SK-N-SH (cell line): ENCODE data around the gene ZNF674. TPM values are rescaled to one million over a fixed set of nuclear protein-coding genes. Genes with fewer than 3 reads are reported as not detected.
"Not testable (repeated sequence)": the region's sequence is repeated elsewhere in the genome, so short reads cannot be mapped to it uniquely, and the experiment has no call there.

Experiments
- CTCF ChIA-PET: fragments of 300-600, 350-600 bp; formaldehyde crosslinking; extraction: SDS; loops from one replicate; lab custom pipeline; 2021; lab: Yijun Ruan, JAX
- POLR2A ChIA-PET: fragments of 350-600 bp; sonication (Branson Sonifier 250); formaldehyde crosslinking; extraction: SDS; loops from one replicate; lab custom pipeline; 2020; ENCODE audit warnings: antibody characterized with exemption, inconsistent platforms; lab: Yijun Ruan, JAX
- DNase-seq: peaks from one replicate; pipeline ENCODE4 v3.0.0; 2012
- H2AFZ ChIP-seq: fragments of 200-600 bp; sonication (generic); 2 replicates; pipeline ENCODE4 v1.8.1; 2016; ENCODE audit warnings: antibody characterized with exemption, mild to moderate bottlenecking, low read depth
- H3F3A ChIP-seq: fragments of 200-600 bp; sonication (generic); replicated peaks from 2 replicates; pipeline ENCODE3; 2016; ENCODE audit warnings: antibody characterized with exemption, mild to moderate bottlenecking; ENCODE audit not compliant: insufficient read depth
- H3K27ac ChIP-seq, 2 experiments: fragments of 200-500 bp in 1 of 2; fragments of 200-600 bp in 1 of 2; sonication (Bioruptor generic) in 1 of 2; sonication (generic), shearing (Covaris generic) in 1 of 2; 2 replicates each; pipeline versions ENCODE4 v1.5.1 to v1.6.1; 2014 to 2016; ENCODE audit warnings: low read depth in 2 of 2, inconsistent platforms in 1 of 2, low read length in 1 of 2, mild to moderate bottlenecking in 1 of 2, mixed read lengths in 1 of 2
- H3K27me3 ChIP-seq: fragments of 200-600 bp; sonication (generic), shearing (Covaris generic); 2 replicates; pipeline ENCODE4 v1.6.1; 2016; ENCODE audit warnings: mixed run types; ENCODE audit not compliant: insufficient read depth
- H3K36me3 ChIP-seq, 2 experiments: fragments of 200-500 bp in 1 of 2; fragments of 200-600 bp in 1 of 2; sonication (Bioruptor generic) in 1 of 2; sonication (generic) in 1 of 2; replicated peaks in 1 of 2; 2 replicates each; pipeline versions ENCODE3 to v1.5.1; 2014 to 2016; ENCODE audit warnings: low read length in 1 of 2, mild to moderate bottlenecking in 1 of 2; ENCODE audit not compliant: insufficient read depth in 2 of 2, control insufficient read depth in 1 of 2
- H3K4me1 ChIP-seq, 2 experiments: fragments of 200-500 bp in 1 of 2; fragments of 200-600 bp in 1 of 2; sonication (Bioruptor generic) in 1 of 2; sonication (generic), shearing (Covaris generic) in 1 of 2; 2 replicates each; pipeline versions ENCODE4 v1.5.1 to v1.6.1; 2014 to 2016; ENCODE audit warnings: low read depth in 1 of 2, low read length in 1 of 2, mixed run types in 1 of 2; ENCODE audit not compliant: insufficient read depth in 2 of 2, control insufficient read depth in 1 of 2
- H3K4me2 ChIP-seq: fragments of 200-600 bp; sonication (generic), shearing (Covaris generic); 2 replicates; pipeline ENCODE4 v1.6.1; 2017; ENCODE audit warnings: mixed run types
- H3K4me3 ChIP-seq, 2 experiments: fragments of 200-500 bp in 1 of 2; fragments of 200-600 bp in 1 of 2; sonication (Bioruptor generic) in 1 of 2; sonication (generic), shearing (Covaris generic) in 1 of 2; 2 replicates each; pipeline versions ENCODE4 v1.5.1 to v1.8.1; 2014 to 2016; ENCODE audit warnings: low read depth in 2 of 2, inconsistent platforms in 1 of 2, low read length in 1 of 2, mild to moderate bottlenecking in 1 of 2, mixed read lengths in 1 of 2, moderate library complexity in 1 of 2
- H3K79me2 ChIP-seq: fragments of 200-600 bp; sonication (generic); 2 replicates; pipeline ENCODE4 v1.8.1; 2017; ENCODE audit warnings: mild to moderate bottlenecking; ENCODE audit not compliant: insufficient read depth
- H3K9ac ChIP-seq: fragments of 200-600 bp; sonication (generic); 2 replicates; pipeline ENCODE4 v1.6.1; 2017; ENCODE audit warnings: mixed run types
- H3K9me2 ChIP-seq: fragments of 200-600 bp; sonication (generic); 2 replicates; pipeline ENCODE4 v1.6.1; 2017; ENCODE audit warnings: mixed run types
- H3K9me3 ChIP-seq: fragments of 200-600 bp; sonication (generic); 2 replicates; pipeline ENCODE4 v1.6.1; 2017; ENCODE audit warnings: mixed run types, mild to moderate bottlenecking, moderate library complexity
- H4K20me1 ChIP-seq: fragments of 200-600 bp; sonication (generic); 2 replicates; pipeline ENCODE4 v1.6.1; 2017; ENCODE audit warnings: mild to moderate bottlenecking, mixed run types; ENCODE audit not compliant: insufficient read depth
- RCOR1 ChIP-seq: fragments of 150-350 bp; IDR thresholded peaks from 2 replicates; pipeline ENCODE4 v1.6.1; 2017; ENCODE audit warnings: antibody characterized with exemption, low read length
- SMC3 ChIP-seq: IDR thresholded peaks from 2 replicates; pipeline ENCODE4 v1.6.1; 2012; ENCODE audit warnings: low read depth, low read length, improper control_type of control experiment
- YY1 ChIP-seq: IDR thresholded peaks from 2 replicates; pipeline ENCODE4 v1.4.0; 2012; ENCODE audit warnings: low read depth, mild to moderate bottlenecking
- WGBS: methylation state at CpG from one replicate; pipeline ENCODE4 v1.1.6; 2017; ENCODE audit warnings: low lambda C conversion rate; 5-methylcytosine and 5-hydroxymethylcytosine counted together
- polyA plus RNA-seq, 3 experiments: library from polyadenylated mRNA; depleted of rRNA; stranded (reverse); fragments of >200 nt; gene quantifications; 2 replicates each; pipeline ENCODE4 v1.2.3, GENCODE V29; 2012
- TF ChIP-seq, protein P1 (sequence below): IDR thresholded peaks from 2 replicates; pipeline ENCODE4 v1.6.1; 2012; ENCODE audit warnings: mild to moderate bottlenecking, low read depth, low read length, moderate library complexity
- TF ChIP-seq, protein P2 (sequence below): fragments of 150-350 bp; IDR thresholded peaks from 2 replicates; pipeline ENCODE4 v1.6.1; 2017; ENCODE audit warnings: antibody characterized with exemption, low read length, low read depth, borderline replicate concordance
- TF ChIP-seq, protein P3 (sequence below): IDR thresholded peaks from 2 replicates; pipeline ENCODE4 v1.4.0; 2012; ENCODE audit warnings: low read depth
- TF ChIP-seq, protein P4 (sequence below): fragments of 200-600 bp; sonication (generic); IDR thresholded peaks from 2 replicates; pipeline ENCODE4 v1.6.1; 2017; ENCODE audit warnings: antibody characterized with exemption, mild to moderate bottlenecking, moderate library complexity

The ZNF674 gene
- polyA plus RNA-seq, 1 of the 3 experiments (the other 2 are of a cell fraction) = 2.3 TPM

DNA sequence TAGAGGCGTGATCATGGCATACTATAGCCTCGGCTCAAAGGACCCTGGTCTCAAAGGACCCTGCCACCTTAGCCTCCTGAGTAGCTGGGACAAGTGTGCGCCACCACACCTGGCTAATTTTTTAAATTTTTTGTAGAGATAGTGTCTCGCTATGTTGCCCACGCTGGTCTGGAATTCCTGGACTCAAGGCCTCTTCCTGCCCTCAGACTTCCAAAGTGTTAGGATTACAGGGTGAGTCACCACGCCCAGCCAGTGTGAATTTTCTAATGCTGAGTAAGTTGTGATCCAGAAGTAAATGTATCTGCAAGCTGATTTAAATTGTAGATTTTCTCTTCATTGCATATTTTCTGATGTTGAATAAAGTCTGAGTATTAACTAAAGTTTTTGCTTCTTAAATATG is 2.6 kb upstream of the ZNF674 start (continued):
- TF ChIP-seq, protein P1, sequence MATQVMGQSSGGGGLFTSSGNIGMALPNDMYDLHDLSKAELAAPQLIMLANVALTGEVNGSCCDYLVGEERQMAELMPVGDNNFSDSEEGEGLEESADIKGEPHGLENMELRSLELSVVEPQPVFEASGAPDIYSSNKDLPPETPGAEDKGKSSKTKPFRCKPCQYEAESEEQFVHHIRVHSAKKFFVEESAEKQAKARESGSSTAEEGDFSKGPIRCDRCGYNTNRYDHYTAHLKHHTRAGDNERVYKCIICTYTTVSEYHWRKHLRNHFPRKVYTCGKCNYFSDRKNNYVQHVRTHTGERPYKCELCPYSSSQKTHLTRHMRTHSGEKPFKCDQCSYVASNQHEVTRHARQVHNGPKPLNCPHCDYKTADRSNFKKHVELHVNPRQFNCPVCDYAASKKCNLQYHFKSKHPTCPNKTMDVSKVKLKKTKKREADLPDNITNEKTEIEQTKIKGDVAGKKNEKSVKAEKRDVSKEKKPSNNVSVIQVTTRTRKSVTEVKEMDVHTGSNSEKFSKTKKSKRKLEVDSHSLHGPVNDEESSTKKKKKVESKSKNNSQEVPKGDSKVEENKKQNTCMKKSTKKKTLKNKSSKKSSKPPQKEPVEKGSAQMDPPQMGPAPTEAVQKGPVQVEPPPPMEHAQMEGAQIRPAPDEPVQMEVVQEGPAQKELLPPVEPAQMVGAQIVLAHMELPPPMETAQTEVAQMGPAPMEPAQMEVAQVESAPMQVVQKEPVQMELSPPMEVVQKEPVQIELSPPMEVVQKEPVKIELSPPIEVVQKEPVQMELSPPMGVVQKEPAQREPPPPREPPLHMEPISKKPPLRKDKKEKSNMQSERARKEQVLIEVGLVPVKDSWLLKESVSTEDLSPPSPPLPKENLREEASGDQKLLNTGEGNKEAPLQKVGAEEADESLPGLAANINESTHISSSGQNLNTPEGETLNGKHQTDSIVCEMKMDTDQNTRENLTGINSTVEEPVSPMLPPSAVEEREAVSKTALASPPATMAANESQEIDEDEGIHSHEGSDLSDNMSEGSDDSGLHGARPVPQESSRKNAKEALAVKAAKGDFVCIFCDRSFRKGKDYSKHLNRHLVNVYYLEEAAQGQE = no peak
- TF ChIP-seq RCOR1 (no peak), YY1 (no peak)
- TF ChIP-seq, protein P2, sequence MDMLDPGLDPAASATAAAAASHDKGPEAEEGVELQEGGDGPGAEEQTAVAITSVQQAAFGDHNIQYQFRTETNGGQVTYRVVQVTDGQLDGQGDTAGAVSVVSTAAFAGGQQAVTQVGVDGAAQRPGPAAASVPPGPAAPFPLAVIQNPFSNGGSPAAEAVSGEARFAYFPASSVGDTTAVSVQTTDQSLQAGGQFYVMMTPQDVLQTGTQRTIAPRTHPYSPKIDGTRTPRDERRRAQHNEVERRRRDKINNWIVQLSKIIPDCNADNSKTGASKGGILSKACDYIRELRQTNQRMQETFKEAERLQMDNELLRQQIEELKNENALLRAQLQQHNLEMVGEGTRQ = no peak
- TF ChIP-seq, protein P3, sequence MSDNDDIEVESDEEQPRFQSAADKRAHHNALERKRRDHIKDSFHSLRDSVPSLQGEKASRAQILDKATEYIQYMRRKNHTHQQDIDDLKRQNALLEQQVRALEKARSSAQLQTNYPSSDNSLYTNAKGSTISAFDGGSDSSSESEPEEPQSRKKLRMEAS = peak; percentile 39; the same call in 1 of the 2 replicates

DNA sequence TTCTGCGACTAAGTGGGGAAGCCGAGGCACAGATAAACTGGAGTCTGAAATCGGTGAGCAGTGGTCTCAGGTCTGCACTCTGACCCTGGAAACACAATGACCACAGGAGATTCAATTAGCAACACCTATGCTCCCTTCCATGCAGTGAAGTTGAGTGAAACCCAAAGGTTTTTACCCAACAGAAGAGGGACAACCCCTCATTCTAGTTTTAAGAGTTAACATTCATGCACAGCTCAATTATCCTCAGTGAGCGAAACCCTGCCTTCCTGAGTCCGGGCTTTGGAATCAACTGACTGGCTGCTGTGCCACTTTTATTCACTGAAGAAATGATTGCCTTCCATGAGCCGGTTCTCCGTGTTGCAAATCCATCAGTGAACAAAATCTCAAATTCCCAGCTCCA is 694 bp downstream of the ZNF674 start:
- peak overlapping the region; percentile 54 to 71; a peak in 3 of 4 replicates for H3K27ac ChIP-seq
- H3K4me3 ChIP-seq = peak overlapping the region; percentile 82 to 84
- H3F3A ChIP-seq, H3K9me3 ChIP-seq, H3K27me3 ChIP-seq, POLR2A ChIA-PET, CTCF ChIA-PET, H3K9me2 ChIP-seq, DNase-seq: not testable (repeated sequence)
- peak overlapping the region; percentile 69 for H2AFZ ChIP-seq
- H3K4me2 ChIP-seq = peak overlapping the region; percentile 96
- peaks cover 3 to 17% of the 10 kb centered on the region in 2 experiments for H3K36me3 ChIP-seq
- H3K79me2 ChIP-seq = peaks cover 49% of the 10 kb centered on the region
- H3K4me1 ChIP-seq = peaks cover 0 to 12% of the 10 kb centered on the region in 2 experiments; a peak in 2 of 4 replicates
- peaks cover 13% of the 10 kb centered on the region; the same call in 1 of the 2 replicates for H4K20me1 ChIP-seq
- H3K9ac ChIP-seq = peak overlapping the region; percentile 94; the same call in 1 of the 2 replicates
- WGBS = 20% methylated on average over 7 of the region's 7 CpGs

DNA sequence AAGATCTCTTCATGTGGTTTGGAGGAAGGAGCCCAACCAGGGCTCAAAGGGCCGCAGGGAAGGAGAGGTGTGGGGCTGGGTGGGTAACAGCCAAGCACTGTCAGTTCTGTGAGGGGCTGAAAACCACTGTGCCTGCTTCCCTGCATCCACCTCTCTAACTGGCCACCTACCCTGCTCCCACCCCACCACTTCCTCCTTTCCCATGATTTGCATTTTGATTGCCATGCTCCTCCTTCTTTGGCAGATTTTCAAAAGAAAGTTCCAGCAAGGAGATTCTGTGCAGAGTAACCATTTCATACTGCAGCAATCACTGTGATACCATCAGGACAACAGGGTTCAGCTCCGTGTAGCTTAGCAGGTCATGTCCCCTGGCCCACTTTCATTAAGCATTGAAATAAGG is 1.8 kb downstream of the ZNF674 start:
- peaks cover 6% of the 10 kb centered on the region for H3F3A ChIP-seq
- ChIA-PET CTCF (no interaction called here), POLR2A (no interaction called here)
- no peaks in the 10 kb centered on the region for H3K9me2 ChIP-seq
- TF ChIP-seq, protein P2 = no peak
- TF ChIP-seq, protein P4, sequence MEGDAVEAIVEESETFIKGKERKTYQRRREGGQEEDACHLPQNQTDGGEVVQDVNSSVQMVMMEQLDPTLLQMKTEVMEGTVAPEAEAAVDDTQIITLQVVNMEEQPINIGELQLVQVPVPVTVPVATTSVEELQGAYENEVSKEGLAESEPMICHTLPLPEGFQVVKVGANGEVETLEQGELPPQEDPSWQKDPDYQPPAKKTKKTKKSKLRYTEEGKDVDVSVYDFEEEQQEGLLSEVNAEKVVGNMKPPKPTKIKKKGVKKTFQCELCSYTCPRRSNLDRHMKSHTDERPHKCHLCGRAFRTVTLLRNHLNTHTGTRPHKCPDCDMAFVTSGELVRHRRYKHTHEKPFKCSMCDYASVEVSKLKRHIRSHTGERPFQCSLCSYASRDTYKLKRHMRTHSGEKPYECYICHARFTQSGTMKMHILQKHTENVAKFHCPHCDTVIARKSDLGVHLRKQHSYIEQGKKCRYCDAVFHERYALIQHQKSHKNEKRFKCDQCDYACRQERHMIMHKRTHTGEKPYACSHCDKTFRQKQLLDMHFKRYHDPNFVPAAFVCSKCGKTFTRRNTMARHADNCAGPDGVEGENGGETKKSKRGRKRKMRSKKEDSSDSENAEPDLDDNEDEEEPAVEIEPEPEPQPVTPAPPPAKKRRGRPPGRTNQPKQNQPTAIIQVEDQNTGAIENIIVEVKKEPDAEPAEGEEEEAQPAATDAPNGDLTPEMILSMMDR = no peak
- no peak for TF ChIP-seq SMC3
- no peak overlapping the region for H3K4me3 ChIP-seq
- no peak overlapping the region for H2AFZ ChIP-seq
- H3K4me2 ChIP-seq = no peak overlapping the region
- peaks cover 0 to 12% of the 10 kb centered on the region in 2 experiments; a peak in 2 of 4 replicates for H3K4me1 ChIP-seq
- H3K9me3 ChIP-seq = no peaks in the 10 kb centered on the region
- H3K27ac ChIP-seq = no peak overlapping the region
- H3K27me3 ChIP-seq = no peaks in the 10 kb centered on the region
- H3K79me2 ChIP-seq = peaks cover 38% of the 10 kb centered on the region
- DNase-seq = no peak
- no peak overlapping the region for H3K9ac ChIP-seq
- H4K20me1 ChIP-seq = peaks cover 13% of the 10 kb centered on the region; the same call in 1 of the 2 replicates
- 100% methylated on average over 2 of the region's 2 CpGs for WGBS
- H3K36me3 ChIP-seq = peaks cover 3 to 15% of the 10 kb centered on the region in 2 experiments
